H9 (cell line): ENCODE data around the gene PPP2R3B. TPM values are rescaled to one million over a fixed set of nuclear protein-coding genes. Genes with fewer than 3 reads are reported as not detected.

Experiments used
- DNase-seq: peaks from one replicate; pipeline ENCODE4 v3.0.0-alpha.2; 2017
- H2AFZ ChIP-seq: one replicate; pipeline ENCODE4 v1.6.1; 2013; ENCODE audit warnings: mild to moderate bottlenecking, low read length, control low read depth, moderate library complexity
- H2AK5ac ChIP-seq: 2 replicates; pipeline ENCODE4 v1.6.1; 2013; ENCODE audit warnings: low read length, control low read depth, mixed read lengths; ENCODE audit not compliant: insufficient read length
- H2BK120ac ChIP-seq: one replicate; pipeline ENCODE4 v1.6.1; 2013; ENCODE audit warnings: low read depth, mild to moderate bottlenecking, low read length, control low read depth, inconsistent platforms; ENCODE audit not compliant: poor library complexity, severe bottlenecking
- H2BK12ac ChIP-seq: 2 replicates; pipeline ENCODE4 v1.6.1; 2013; ENCODE audit warnings: low read length, control low read depth, mixed read lengths, low read depth; ENCODE audit not compliant: insufficient read length
- H2BK15ac ChIP-seq: 2 replicates; pipeline ENCODE4 v1.6.1; 2013; ENCODE audit warnings: low read depth, low read length, control low read depth
- H2BK20ac ChIP-seq: one replicate; pipeline ENCODE4 v1.6.1; 2013; ENCODE audit warnings: low read depth, mild to moderate bottlenecking, low read length, control low read depth, inconsistent platforms; ENCODE audit not compliant: poor library complexity, severe bottlenecking
- H2BK5ac ChIP-seq: 2 replicates; pipeline ENCODE4 v1.6.1; 2013; ENCODE audit warnings: low read length, control low read depth, mixed read lengths; ENCODE audit not compliant: insufficient read length
- H3K14ac ChIP-seq: 2 replicates; pipeline ENCODE4 v1.6.1; 2013; ENCODE audit warnings: low read length, control low read depth; ENCODE audit not compliant: insufficient read depth
- H3K18ac ChIP-seq: 2 replicates; pipeline ENCODE4 v1.6.1; 2013; ENCODE audit warnings: low read depth, mild to moderate bottlenecking, mixed read lengths, low read length, control low read depth; ENCODE audit not compliant: insufficient read length
- H3K23ac ChIP-seq: 2 replicates; pipeline ENCODE4 v1.6.1; 2013; ENCODE audit warnings: low read length, control low read depth, mixed read lengths, low read depth; ENCODE audit not compliant: insufficient read length
- H3K23me2 ChIP-seq: 2 replicates; pipeline ENCODE4 v1.6.1; 2013; ENCODE audit warnings: low read depth, mild to moderate bottlenecking, mixed read lengths, low read length, control low read depth; ENCODE audit not compliant: insufficient read length, poor library complexity, severe bottlenecking
- H3K27ac ChIP-seq: 2 replicates; pipeline ENCODE4 v1.5.1; 2013; ENCODE audit warnings: low read length, control low read depth, mixed read lengths, low read depth; ENCODE audit not compliant: insufficient read length
- H3K27me3 ChIP-seq: 2 replicates; pipeline ENCODE4 v1.6.1; 2013; ENCODE audit warnings: low read length, control low read depth, inconsistent platforms; ENCODE audit not compliant: insufficient read depth
- H3K4ac ChIP-seq: 2 replicates; pipeline ENCODE4 v1.6.1; 2013; ENCODE audit warnings: low read depth, mild to moderate bottlenecking, control low read depth, inconsistent platforms, low read length, moderate library complexity
- H3K4me1 ChIP-seq: 2 replicates; pipeline ENCODE4 v1.6.1; 2013; ENCODE audit warnings: low read length, control low read depth, inconsistent platforms; ENCODE audit not compliant: insufficient read depth
- H3K4me2 ChIP-seq: 2 replicates; pipeline ENCODE4 v1.6.1; 2013; ENCODE audit warnings: low read length, control low read depth, mixed read lengths; ENCODE audit not compliant: insufficient read length, insufficient read depth
- H3K56ac ChIP-seq: 2 replicates; pipeline ENCODE4 v1.6.1; 2013; ENCODE audit warnings: low read depth, mild to moderate bottlenecking, mixed read lengths, low read length, control low read depth; ENCODE audit not compliant: insufficient read length
- H3K79me1 ChIP-seq: 2 replicates; pipeline ENCODE4 v1.6.1; 2013; ENCODE audit warnings: low read depth, mild to moderate bottlenecking, moderate library complexity, low read length, control low read depth, inconsistent platforms; ENCODE audit not compliant: insufficient read depth, poor library complexity, severe bottlenecking
- H3K79me2 ChIP-seq: 2 replicates; pipeline ENCODE4 v1.6.1; 2013; ENCODE audit warnings: low read length, control low read depth, inconsistent platforms; ENCODE audit not compliant: insufficient read depth
- H3K9ac ChIP-seq: 2 replicates; pipeline ENCODE4 v1.6.1; 2013; ENCODE audit warnings: low read length, control low read depth, mixed read lengths; ENCODE audit not compliant: insufficient read length; ENCODE audit errors: extremely low read depth
- H3K9me3 ChIP-seq: one replicate; pipeline ENCODE4 v1.6.1; 2013; ENCODE audit warnings: low read depth, low read length, inconsistent platforms; ENCODE audit not compliant: control insufficient read depth
- H3T11ph ChIP-seq: one replicate; pipeline ENCODE4 v1.6.1; 2013; ENCODE audit warnings: mild to moderate bottlenecking, low read length, control low read depth, inconsistent platforms
- H4K20me1 ChIP-seq: one replicate; pipeline ENCODE4 v1.6.1; 2013; ENCODE audit not compliant: control insufficient read depth, insufficient read length, insufficient read depth
- H4K5ac ChIP-seq: 2 replicates; pipeline ENCODE4 v1.6.1; 2013; ENCODE audit warnings: low read depth, mild to moderate bottlenecking, mixed read lengths, low read length, control low read depth; ENCODE audit not compliant: insufficient read length
- H4K8ac ChIP-seq: replicated peaks from 2 replicates; pipeline ENCODE4 v1.6.1; 2013; ENCODE audit warnings: low read length, control low read depth, mixed read lengths, low read depth; ENCODE audit not compliant: insufficient read length
- H4K91ac ChIP-seq: 2 replicates; pipeline ENCODE4 v1.6.1; 2013; ENCODE audit warnings: low read depth, mild to moderate bottlenecking, moderate library complexity, mixed read lengths, low read length, control low read depth; ENCODE audit not compliant: insufficient read length
- H3K27ac Mint-ChIP-seq, 3 experiments: 2 replicates in 2 of 3; 3 replicates in 1 of 3; pipeline ENCODE4 v1.8.0; 2020 to 2021; ENCODE audit warnings: mixed read lengths in 3 of 3, mild to moderate bottlenecking in 1 of 3, moderate library complexity in 1 of 3
- H3K27me3 Mint-ChIP-seq: 2 replicates; pipeline ENCODE4 v1.8.0; 2021; ENCODE audit warnings: low read depth, mild to moderate bottlenecking, moderate library complexity, mixed read lengths
- H3K36me3 Mint-ChIP-seq, 3 experiments: 2 replicates in 2 of 3; 3 replicates in 1 of 3; pipeline ENCODE4 v1.8.0; 2020 to 2021; ENCODE audit warnings: low read depth in 3 of 3, mixed read lengths in 3 of 3; ENCODE audit not compliant: insufficient read depth in 1 of 3
- H3K4me1 Mint-ChIP-seq, 2 experiments: 2 replicates each; pipeline ENCODE4 v1.8.0; 2020; ENCODE audit warnings: mixed read lengths in 2 of 2
- H3K4me3 Mint-ChIP-seq, 2 experiments: 2 replicates in 1 of 2; 3 replicates in 1 of 2; pipeline ENCODE4 v1.8.0; 2020 to 2021; ENCODE audit warnings: mild to moderate bottlenecking in 2 of 2, mixed read lengths in 2 of 2, moderate library complexity in 1 of 2
- H3K9me3 Mint-ChIP-seq, 2 experiments: 2 replicates in 1 of 2; 3 replicates in 1 of 2; pipeline ENCODE4 v1.8.0; 2020; ENCODE audit warnings: mild to moderate bottlenecking in 2 of 2, mixed read lengths in 2 of 2, moderate library complexity in 1 of 2
- WGBS: extraction: QIAGEN DNeasy Blood & Tissue Kit; methylation state at CpG from one replicate; pipeline ENCODE4 v1.1.7; 2013; ENCODE audit warnings: missing lambda C conversion rate, low lambda C conversion rate, mixed read lengths; ENCODE audit not compliant: insufficient read length; ENCODE audit errors: extremely low coverage; 5-methylcytosine and 5-hydroxymethylcytosine counted together
- total RNA-seq: library from RNA; stranded (reverse); gene quantifications from 2 replicates; pipeline ENCODE4 v1.2.1, GENCODE V29; 2021
- TF ChIP-seq, protein P1 (sequence below): fragments of 200-600 bp; sonication (generic); conservative IDR thresholded peaks from 3 replicates; pipeline ENCODE4 v1.8.0; 2021; ENCODE audit warnings: antibody characterized with exemption, mild to moderate bottlenecking

PPP2R3B gene
- total RNA-seq, 1 experiment from 2014 or later = 72.1 TPM

DNA sequence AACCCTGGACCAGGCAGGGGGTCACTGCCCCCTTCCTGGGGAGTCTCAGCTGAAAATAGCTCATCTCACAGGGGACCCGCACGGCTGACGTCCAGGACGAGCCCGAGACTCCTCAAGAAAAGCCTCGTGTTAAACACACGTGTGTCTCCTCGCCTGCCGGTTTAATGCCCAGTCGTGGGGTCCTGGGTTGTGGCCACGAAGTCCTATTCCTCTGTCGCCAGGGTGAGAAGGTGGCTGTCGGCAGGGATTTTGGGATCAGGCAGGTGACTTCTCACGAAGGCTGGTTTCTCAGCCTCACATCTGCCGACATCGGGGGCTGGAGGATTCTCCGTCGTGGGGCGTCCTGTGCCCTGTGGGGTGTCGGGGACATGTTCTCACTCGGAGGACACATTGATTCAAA, 44.3 kb upstream of the PPP2R3B start:
- Histone ChIP-seq H3K4me1 (no peaks in the 10 kb centered on the region), H4K91ac (no peak overlapping the region), H3K27me3 (no peaks in the 10 kb centered on the region; the same call in 1 of the 2 replicates), H3K9ac (no peak overlapping the region), H4K5ac (no peak overlapping the region), H3K27ac (no peak overlapping the region), H3K4ac (no peak overlapping the region), H2BK15ac (no peak overlapping the region), H3K56ac (no peak overlapping the region), H3K18ac (no peak overlapping the region), H2BK5ac (no peak overlapping the region), H2AFZ (no peak overlapping the region), H2BK20ac (no peak overlapping the region), H3T11ph (no peak overlapping the region), H3K4me2 (no peak overlapping the region), H3K79me1 (no peaks in the 10 kb centered on the region), H3K23ac (no peak overlapping the region), H3K79me2 (no peaks in the 10 kb centered on the region), H3K23me2 (no peaks in the 10 kb centered on the region), H4K8ac (no peak overlapping the region), H2BK120ac (no peak overlapping the region), H4K20me1 (peaks cover 4% of the 10 kb centered on the region), H2AK5ac (no peak overlapping the region), H3K9me3 (no peaks in the 10 kb centered on the region), H3K14ac (no peak overlapping the region; the same call in 1 of the 2 replicates), H2BK12ac (no peak overlapping the region)
- H3K4me1 Mint-ChIP-seq = peaks cover 4 to 6% of the 10 kb centered on the region in 2 experiments
- H3K27ac Mint-ChIP-seq = no peak overlapping the region; a peak in 1 of 7 replicates
- H3K36me3 Mint-ChIP-seq = peaks cover 0 to 5% (median 0%) of the 10 kb centered on the region in 3 experiments; a peak in 1 of 7 replicates
- H3K9me3 Mint-ChIP-seq = peaks cover 0 to 3% of the 10 kb centered on the region in 2 experiments; a peak in 3 of 5 replicates
- TF ChIP-seq, protein P1, sequence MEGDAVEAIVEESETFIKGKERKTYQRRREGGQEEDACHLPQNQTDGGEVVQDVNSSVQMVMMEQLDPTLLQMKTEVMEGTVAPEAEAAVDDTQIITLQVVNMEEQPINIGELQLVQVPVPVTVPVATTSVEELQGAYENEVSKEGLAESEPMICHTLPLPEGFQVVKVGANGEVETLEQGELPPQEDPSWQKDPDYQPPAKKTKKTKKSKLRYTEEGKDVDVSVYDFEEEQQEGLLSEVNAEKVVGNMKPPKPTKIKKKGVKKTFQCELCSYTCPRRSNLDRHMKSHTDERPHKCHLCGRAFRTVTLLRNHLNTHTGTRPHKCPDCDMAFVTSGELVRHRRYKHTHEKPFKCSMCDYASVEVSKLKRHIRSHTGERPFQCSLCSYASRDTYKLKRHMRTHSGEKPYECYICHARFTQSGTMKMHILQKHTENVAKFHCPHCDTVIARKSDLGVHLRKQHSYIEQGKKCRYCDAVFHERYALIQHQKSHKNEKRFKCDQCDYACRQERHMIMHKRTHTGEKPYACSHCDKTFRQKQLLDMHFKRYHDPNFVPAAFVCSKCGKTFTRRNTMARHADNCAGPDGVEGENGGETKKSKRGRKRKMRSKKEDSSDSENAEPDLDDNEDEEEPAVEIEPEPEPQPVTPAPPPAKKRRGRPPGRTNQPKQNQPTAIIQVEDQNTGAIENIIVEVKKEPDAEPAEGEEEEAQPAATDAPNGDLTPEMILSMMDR = no peak
- DNase-seq = no peak
- H3K4me3 Mint-ChIP-seq = no peak overlapping the region
- WGBS = no CpG with 5 or more reads among the region's 21 CpGs
- H3K27me3 Mint-ChIP-seq = peaks cover 47% of the 10 kb centered on the region
